GM19240 (cell line): ENCODE measurements around the gene TP53I11.

ENCODE experiments used
- DNase-seq: peaks from one replicate; pipeline ENCODE4 v3.0.0; 2011; ENCODE audit warnings: low spot score; ENCODE audit not compliant: insufficient read length

TP53I11 gene

DNA sequence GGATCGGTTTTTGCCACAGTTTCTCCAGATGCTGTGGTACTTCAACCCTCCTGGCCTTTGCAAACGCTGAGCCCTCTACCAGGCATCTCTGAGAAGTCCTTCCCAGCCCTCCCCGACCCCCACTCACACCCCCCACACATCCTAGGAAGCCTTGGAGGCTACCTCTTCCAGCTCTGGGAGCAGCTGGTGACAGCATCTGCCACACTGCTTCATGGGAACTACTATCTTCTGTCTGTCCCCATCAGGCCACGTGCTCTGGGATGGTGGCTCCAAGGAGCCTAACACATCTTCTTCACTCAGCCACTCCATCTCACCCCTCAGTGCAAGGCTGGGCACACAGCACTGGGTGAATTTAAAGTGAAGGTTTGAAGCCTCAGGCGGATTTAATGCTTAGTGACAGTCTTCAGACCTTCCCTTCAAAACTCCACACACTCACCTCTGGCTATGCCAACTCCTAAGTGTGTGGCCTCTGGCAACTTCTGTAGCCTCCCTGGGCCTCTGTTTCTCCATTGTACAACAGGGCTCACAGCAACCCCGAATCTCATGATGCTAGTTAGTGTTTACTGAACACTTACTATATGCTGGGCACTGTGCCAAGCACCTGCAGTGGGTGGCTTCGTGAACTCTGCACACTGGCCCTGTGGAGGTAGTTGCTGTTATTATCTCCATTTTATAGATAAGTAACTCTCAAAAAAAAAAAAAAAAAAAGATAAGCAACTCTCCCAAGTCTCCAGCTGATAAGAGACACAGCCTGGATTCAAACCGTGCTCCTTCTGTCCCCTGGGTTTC, 7.3 kb upstream of the TP53I11 start:
- DNase-seq: no peak

DNA sequence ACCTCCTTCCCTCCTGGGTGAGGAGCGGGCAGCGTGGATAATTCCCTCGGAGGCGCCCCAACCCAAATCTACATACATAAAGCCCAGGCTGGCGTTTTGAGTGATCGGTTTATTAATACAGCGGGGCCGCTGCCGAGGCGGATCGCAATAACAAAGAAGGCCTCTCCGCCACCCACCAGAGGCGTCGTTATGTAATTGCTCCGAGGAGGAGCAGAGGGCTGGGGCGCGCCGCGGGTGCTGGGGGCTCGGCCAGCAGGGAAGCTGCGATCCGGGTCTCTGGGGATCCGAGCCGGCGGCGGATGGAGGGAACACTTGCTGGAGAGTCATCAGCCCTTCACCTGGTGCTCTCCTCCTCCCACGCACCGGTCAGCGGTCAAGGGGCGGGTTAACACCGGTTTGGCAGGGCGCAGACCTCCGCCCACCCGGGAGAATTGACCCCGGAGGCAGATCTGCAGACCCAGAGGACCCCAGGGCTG, 6.4 kb upstream of the TP53I11 start:
- DNase-seq: no peak

GRCh38 chr11:44955015-44955738, 4.5 kb upstream of the TP53I11 start:
- DNase-seq: no peak

DNA sequence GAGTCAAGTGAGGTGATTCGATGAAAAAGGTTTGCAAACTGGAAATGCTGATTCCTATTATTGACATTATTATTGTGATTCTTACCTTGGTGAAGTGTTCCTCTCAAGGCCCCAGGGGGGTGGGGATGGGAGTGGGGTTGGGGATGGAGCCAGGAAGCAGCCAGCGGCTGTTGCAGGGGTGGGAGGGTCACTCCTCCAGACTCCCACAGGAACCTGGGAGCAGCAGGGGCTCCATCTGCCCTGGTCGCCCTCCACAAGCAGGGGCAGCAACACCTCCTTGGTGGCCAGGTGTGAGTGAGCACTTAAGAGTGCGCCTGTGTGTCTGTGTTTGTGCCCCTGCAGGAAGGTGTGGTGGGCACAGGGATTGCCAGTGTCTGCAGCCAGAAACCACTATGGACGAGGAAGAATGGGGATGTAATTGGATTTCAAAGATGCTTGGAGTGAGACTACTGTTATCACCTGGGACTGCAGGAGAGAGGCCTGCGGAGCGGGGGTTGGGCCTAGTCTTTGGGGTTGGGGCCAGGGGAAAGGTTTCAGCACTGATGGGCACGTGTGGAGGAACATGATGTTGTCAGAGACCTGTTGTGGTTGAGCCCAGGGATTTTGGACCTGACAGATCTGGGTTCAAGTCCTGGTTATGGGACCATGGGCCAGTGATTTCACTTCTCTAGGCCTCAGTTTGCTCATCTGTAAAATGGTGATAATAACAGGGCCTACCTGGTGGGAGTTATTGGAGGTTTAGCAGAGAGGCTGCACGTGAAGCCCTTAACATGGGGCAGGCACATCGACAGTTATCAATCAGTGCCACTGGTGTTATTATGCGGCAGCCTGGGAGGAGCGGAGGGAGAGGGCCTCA, 3.6 kb upstream of the TP53I11 start:
- DNase-seq: no peak

GRCh38 chr11:44952500-44953260, 2.0 kb upstream of the TP53I11 start:
- no peak for DNase-seq

GRCh38 chr11:44952082-44952481, 1.4 kb upstream of the TP53I11 start:
- DNase-seq: no peak

GRCh38 chr11:44950031-44950624, 555 bp downstream of the TP53I11 start:
- DNase-seq: no peak

- DNase-seq: no peak
Observed at GRCh38 chr11:44949160-44950030, 1.3 kb downstream of the TP53I11 start.

- no peak for DNase-seq
Observed at GRCh38 chr11:44948155-44948554, 2.5 kb downstream of the TP53I11 start.

- DNase-seq: no peak
Observed at GRCh38 chr11:44947114-44947513, 3.6 kb downstream of the TP53I11 start.

GRCh38 chr11:44946263-44946662, 4.4 kb downstream of the TP53I11 start:
- DNase-seq: no peak

DNA sequence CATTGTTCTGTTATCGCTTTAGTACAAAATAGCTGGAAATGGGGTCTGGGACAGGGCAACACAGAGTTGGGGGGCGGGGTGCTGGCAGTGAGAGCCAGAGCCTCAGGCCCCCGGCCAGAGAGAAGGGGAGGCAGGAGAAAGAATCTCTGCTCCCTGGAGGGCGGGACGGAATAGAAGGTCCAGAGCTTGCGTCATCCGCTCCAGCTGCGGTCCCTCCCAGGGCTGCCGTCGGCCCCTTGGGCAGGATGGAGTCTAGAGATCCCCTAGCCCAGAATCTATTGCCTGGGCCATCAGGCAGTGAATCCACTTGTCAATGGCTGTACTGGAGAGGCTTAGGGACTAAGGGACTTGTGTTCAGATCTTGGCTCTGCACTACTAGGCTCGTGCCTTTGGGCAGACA, 5.0 kb downstream of the TP53I11 start:
- no peak for DNase-seq

DNA sequence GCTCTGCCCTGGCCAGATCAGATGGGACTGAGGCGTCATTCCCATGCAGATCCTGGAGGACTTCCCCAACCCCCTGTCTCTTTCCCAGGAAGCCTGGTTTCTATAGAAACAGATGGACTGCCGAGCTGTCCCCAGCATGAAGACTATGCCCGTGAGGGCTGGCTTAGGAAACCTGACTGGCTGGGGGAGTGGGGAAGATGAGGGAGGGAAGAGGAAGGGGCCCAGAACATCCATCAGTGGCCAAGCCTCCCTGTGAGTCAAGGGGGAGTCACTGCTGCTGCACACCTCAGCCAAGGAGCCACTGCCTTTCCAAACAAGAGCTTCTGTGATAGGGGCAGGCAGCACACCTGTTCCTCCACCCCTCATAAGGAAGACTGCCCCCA, 5.8 kb downstream of the TP53I11 start:
- no peak for DNase-seq

- DNase-seq: no peak
Observed at GRCh38 chr11:44944181-44944852, 6.4 kb downstream of the TP53I11 start.

DNA sequence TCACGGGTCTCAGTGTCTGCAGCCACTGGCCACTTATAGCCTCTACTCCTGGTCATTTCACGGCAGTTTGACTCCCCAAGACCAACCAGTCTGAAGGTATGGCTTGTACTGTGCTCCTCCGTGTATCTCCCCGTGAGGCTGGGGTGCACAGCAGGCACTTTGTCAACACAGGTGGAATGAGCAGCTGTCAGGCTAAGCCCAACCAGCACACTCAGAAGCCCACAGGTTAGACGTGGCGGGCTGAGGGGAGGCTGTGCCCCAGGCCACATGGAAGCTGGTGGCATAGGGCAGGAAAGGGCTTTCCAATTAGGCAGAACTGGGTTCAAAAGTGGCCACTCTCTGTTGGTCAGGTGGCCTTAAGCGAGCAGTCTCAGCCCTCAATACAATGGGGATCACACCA, 7.0 kb downstream of the TP53I11 start:
- no peak for DNase-seq

- no peak for DNase-seq
Observed at GRCh38 chr11:44943118-44943517, 7.6 kb downstream of the TP53I11 start.

- no peak for DNase-seq
Observed at GRCh38 chr11:44942029-44942955, 8.4 kb downstream of the TP53I11 start.
